Measurements from ENCODE around the gene PDK2.

Gene PDK2

DNA sequence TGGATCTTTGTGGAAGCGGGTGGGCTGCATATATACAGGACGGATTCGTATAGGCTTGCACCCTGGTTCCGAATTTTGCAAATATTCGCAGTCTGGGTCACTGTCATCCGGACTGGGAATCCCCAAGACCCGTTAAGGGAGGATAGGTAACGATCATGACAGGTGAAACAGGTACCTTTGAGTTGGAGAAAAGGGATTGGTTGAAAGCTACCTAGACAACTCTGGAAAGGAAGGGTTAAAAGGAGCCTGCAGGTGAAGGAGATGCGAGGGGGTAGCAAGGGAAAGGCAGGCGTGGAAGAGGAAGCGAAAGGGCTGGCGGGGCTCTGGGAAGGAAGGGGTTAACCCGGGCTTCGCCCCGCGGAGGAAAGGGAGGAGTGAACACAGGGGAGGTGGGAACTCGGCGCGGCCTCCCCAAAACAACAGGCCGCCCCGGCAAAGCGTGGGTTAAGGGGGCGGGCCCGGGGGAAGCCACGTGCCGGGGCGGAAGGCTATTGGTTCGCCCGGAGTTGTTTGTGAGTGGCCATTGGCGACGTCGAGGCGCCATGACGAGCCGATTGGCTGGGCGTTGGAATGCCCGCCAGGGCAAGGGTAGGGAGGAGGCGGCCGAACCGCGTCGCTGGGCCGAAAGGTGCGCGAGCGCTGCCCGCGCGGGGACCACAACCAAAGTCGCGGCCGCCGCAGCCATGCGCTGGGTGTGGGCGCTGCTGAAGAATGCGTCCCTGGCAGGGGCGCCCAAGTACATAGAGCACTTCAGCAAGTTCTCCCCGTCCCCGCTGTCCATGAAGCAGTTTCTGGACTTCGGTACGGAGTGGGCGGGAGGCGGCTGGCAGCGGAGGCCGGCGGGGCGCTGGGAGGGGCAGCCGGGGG lies at the start of gene PDK2:
Gene PDK2 (plus strand): TSS at position 599 of the 867 bp plus-strand sequence. CDS start 85 bp downstream, at position 684.
- in situ Hi-C loops (cut with MboI; ENCODE audit: low sequenced_read_pairs), result no loop called here

DNA sequence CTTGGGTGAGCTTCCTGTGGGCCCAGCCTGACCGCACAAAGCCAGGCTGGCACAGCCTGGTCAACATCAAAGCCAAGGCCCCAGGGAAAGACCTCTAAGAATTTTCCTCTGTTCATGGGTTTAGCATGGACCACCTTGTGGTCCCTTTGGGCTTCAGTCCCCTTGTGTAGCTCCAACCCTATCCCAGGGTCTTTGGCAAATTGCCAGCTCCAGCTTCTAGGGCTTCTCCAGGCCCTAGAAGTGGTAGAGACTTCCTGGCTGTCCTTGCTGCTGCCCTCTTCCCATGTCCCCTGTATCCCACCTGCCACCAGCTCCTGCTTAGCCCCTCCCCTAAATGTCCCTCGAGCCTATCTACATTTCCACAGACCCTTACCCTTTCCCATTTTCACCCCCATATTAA lies 49.0 kb upstream of the PDK2 start:
- in situ Hi-C loops (cut with MboI; ENCODE audit: low sequenced_read_pairs), result no loop called here

DNA sequence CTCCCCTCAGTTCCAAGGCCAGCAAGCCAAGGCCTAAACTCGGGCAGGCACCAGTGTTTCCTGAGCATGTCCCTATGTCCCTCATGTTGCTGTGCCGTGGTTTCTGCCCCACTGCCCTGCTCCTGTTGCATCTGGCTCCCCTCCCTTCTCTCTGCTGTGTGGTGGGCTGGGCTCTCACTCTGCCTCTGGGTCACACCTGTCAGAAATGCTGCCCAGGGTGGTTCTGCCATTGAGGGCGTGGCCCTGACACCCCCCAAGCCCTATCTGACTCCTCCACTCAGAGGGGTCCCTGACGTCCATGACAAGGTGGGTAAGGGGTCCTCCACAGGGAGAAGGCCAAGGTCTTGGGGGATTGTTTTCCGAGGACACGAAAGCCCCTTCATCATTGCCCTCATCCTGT lies 48.5 kb upstream of the PDK2 start:
- in situ Hi-C loops (cut with MboI; ENCODE audit: low sequenced_read_pairs), result no loop called here

DNA sequence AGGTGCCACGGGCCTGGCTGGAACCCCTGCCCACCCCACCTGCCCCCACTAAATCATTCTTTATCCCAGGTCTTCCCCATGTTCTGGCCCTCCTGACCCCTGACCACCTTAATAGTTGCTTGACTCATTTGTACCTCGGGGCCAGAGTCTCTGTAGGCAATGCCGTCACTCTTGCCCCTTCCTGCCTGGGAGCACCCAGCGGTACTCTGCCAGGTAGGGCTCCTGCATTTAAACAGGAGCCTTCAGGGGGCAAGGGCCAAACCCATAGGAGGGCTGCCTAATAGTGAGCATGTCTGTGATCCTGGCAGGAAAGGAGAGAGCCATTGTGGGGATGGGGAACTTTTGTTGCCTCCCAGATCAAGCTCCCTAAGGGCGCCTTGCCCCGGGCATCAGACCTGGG lies 48.1 kb upstream of the PDK2 start:
- in situ Hi-C loops (cut with MboI; ENCODE audit: low sequenced_read_pairs), result no loop called here

DNA sequence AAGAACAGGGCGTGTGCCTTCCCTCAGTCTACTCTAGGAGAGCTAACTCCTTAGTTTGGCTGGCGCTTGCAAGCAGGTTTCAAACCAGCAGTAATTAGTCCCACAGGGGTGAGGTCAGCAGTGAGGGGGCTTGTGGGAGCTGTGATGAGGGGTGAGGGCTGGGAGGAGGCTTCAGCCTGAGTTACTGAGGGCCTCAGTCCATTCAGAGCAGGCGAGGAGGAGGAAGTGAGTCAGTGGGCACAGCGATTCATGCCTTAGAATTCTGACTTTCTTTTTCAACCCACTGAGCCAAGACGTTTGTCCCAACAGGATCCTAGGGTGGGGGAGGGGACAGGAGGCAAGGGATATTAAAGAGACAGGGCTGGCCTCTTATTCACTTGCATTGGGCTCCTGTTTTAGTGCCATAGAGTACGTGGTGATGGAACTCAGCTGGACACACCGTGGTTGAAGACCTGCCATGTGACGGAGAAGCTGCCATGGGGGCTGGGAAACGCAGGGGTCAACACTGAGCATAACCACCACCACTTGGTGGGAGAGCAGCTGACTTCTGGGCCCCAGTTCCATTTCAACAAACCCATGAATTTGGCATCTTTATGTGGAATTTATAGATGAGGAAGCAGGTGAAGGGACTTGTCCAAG lies 47.5 kb upstream of the PDK2 start:
- in situ Hi-C loops (cut with MboI; ENCODE audit: low sequenced_read_pairs), result no loop called here

DNA sequence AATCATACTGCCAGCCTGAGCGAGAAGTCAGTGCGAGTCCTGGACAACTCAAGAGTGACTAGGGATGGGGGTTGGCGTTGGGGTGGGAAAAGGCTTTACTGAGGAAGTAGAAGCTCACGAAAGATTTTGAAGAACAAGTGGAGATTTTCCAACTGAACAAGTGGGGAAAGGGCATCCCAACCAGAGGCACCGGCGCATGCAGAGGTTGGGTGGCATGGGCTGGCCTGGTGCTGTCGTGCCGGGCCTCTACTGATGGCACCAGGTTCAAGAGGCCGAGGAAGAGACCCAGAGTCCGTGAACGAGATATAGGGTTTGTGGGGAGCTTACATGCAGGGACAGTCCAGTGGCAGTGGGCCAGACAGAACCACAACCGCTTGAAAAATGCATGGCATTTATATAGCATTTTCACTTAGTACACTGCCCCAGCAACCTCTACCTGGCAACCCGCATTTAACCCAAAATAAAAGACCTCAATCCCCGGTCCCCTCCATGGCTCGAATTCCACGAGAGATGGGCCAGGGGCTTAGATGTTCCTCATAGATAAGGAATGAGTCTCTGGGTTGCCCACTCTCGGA lies 46.9 kb upstream of the PDK2 start:
- in situ Hi-C loops (cut with MboI; ENCODE audit: low sequenced_read_pairs), result no loop called here

DNA sequence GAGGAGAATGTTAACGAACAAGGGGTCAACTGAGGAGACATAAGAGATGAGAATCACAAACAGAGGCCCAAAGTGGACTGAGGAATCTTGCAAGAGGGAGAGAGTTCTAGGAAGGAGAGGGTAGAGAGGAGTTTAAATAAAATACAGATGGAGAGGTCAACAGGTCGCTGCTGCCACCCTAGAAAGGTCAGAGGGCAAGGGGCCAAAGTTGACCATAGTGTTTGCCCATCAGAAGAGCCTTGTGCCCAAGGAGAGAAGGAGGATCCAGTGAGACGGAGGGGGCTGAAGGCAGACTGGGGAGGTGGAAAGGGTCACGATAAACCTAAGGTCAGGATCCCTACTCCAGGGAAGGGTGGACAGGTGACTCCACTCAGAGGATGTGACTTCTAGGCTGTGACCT lies 46.2 kb upstream of the PDK2 start:
- in situ Hi-C loops (cut with MboI; ENCODE audit: low sequenced_read_pairs), result no loop called here

DNA sequence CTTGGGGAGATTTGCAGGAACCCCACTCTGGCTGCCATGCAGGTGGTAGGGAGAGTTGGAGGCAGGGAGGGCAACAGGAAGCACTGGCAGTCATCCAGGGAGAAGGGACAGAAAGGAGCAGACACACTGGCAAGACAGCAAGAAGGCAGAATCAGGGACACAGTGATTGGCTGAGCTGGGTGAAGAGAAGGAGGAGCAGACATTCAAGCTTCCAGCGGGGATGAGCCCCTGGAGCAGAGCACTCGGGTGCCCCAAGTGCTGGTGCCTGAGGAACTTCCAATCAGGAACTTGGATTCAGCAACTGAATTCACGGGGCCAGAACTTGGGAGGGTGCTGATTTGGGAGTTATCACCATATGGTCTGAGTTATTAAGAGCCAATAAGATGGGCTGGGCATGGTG lies 45.5 kb upstream of the PDK2 start:
- in situ Hi-C loops (cut with MboI; ENCODE audit: low sequenced_read_pairs), result no loop called here

DNA sequence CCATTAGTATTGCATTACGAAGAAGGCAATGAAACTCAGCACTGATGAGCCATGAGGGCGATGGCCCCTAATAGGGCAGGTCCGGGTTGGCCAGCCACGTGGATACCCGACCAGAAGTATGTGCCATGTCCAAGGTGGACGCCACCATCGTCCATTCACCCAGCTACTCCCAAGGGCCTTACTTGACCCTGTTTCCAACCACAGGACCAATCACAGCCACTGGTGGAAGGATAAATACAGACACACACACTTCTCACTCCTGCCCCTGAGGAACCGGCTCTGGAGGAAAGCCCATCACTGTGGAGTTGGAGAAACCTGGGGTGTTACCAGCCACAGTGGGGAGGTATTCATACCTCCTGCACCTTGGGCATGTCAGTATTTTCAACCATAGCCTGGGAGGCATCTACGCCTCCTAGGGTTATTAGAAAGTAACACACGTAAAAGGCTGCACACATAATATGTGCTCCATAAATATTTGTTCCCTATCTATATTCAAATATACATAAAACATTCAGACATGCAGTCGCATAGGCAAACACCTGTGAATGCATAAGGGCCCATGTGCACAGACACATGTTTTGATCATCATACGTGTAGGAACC lies 44.6 kb upstream of the PDK2 start:
- in situ Hi-C loops (cut with MboI; ENCODE audit: low sequenced_read_pairs), result no loop called here

DNA sequence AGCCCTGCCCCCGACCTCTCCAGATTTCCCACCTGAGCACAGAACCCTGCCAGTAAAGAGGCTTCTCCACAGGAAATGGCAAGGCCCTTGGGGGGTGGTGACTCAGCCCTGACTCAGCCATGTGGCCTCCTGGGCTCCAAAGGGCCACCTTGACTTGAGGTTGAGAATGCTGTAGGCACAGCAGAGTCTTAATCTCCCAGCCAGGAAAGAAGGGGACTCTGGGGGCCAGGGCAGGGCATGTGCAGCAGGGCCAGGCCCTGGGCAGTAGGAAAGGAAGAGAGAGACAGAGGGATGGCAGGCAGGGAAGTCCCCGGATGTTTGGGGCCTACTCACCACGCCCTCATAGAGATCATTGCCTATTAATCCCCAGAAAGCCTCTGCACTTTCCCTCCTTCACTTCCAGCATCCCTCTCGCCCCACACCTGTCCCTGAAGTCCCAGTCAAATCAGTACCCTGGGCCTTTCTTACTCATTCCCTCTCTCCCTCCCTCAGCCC lies 44.0 kb upstream of the PDK2 start:
- in situ Hi-C loops (cut with MboI; ENCODE audit: low sequenced_read_pairs), result no loop called here

DNA sequence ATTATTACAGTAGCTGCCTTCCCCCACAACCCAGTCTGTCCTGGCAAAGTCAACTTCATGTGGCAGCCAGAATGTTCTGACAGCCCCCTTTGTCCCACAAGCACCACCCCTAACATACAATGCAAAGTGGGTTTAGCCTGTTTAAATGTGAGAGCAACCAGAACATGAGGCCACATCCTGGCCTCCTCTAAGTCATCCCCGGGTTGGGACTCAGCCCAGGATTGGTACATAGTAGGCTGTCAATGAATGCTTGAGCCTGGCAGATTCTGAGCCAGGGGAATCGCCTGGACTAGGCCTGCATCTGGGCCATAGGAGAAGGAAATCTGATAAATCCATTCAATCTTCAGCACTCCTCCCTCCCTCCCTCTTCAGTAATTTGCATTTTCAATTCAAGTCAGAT lies 43.5 kb upstream of the PDK2 start:
- in situ Hi-C loops (cut with MboI; ENCODE audit: low sequenced_read_pairs), result no loop called here

DNA sequence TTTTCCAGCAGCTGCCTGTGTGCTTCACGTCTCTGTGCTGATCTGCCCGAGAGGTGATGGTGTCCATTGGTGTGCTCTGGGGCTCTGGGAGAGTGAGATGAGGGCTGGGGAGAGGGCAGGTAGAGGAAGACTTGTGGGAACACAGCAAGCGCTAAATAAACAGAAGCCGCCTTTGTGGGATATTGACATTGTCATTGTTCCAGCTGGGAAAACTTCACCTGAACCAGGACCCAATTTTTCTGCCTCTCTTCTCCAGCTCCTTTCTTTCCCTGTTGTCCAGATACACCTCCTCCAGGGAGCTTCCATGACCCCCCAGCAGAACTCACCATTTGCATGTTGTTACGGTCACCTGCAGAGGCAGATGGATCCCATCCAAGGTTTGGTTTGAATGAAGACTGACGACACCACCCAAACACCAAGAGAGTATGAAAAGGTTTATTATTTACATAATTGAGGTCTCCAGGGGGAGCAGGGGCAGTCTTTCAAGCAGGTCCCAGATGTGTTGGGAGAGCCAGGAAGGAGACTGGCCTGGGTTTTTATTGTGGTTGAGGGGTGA lies 42.8 kb upstream of the PDK2 start:
- in situ Hi-C loops (cut with MboI; ENCODE audit: low sequenced_read_pairs), result no loop called here

DNA sequence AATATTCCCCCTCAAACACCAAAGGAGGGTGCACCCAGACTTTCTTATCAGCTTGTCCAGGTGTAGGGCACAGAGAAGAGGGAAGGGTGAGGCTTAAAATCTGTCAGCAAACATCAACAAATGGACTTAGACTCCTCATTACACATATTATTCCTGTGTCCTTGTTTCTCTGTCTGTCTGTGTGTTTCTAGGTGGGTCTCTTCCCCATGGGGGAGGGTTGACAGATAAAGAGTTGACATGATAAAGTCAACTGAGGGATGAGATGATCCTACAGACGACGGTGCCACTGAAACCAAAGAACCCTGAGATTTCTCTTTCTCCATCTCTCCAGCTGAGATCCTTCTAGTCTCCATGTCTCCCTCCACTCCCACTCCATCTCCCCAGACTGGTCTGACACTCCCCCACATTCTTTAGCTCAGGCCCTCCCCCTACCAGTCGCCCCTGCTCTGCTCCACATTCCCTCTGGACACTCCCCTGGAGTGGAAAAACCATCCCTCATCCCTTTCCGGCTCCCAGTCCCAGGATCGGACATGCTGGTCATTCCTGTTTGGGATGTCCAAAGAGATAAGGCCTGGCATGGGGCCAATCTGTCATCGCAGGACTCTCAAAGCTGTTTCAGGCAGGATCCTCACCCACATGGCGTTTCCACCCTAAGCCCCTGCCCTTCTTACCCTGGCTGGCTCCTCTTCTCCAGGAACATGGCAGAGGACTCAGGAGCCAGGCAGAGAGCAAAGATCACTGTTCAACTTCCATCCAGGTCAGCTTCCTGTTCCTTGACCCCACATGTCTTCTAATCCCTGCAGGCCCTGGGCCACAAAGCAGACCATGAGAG lies 42.1 kb upstream of the PDK2 start:
- in situ Hi-C loops (cut with MboI; ENCODE audit: low sequenced_read_pairs), result no loop called here

DNA sequence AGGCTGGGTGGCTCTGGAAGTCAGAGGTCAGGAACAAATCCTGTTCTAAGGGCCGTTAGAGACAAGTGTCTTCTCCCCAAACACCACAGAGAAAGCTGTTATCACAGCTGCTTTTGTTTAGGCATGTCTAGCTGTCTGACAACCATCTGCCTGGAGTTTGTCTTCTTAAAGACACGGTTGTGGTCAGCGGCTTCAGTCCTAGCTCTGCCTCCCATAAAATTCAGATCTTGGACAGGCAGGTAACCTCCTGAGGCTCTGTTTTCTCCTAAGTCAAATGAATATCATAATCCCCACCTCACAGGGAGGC lies 41.5 kb upstream of the PDK2 start:
- in situ Hi-C loops (cut with MboI; ENCODE audit: low sequenced_read_pairs), result no loop called here

DNA sequence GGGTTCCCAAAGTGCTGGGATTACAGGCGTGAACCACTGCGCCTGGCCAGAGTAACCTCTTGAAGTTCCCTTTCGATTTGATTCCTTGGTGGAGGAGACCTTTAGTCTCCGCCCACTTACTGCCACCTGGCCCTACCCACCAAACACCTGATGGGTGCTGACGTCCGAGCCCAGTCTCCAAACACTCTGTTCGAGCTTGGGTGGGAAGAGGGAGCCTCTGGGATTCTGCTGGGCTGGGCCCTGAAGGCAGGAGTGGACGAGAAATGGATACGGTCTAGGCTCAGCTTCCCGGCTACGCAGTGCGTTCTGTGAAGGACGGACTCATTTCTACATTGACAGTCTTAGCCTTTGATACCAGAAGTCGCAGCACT lies 40.1 kb upstream of the PDK2 start:
- in situ Hi-C loops (cut with MboI; ENCODE audit: low sequenced_read_pairs), result no loop called here

DNA sequence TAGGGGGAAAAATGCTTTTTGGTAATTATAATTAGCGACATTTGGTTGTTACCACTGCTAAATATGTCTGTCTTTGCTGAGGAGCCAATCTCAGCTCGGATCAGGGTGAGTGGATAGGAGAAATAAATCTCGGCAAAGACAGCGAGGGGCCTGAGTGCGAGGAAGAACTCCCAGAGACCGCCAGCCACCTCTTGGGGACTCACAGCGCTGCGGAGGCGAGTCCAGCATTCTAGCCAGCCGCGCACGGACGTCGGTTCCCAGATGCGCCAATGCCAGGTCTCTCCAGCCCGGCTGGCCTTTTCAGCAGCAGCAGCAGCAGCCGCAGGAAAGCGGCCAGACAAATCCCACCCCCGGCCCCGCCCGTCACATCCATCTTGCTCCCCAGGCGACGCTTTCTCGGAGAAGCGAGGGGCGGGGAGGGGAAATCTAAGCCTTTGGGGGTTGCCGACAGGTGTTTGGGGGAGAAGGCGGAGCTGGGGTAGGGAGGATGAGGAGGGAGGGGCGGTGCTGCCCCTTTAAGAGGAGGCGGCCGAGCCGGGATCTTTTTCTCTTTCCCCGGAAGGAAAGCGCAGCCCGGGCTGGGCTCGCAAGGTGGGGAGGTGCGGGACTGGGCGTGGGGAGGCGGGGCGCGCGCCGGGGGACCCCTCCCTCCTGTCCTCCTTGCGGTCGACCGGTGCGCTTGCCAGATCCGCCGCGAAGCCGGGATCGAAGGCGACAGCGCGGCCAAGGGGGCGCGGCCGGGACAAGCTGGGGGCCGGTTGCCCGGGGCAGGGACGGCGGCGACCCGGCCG lies 39.5 kb upstream of the PDK2 start, which contains the start of gene ITGA3:
Gene ITGA3 (plus strand): TSS at position 685 of the 791 bp plus-strand sequence. CDS start 330 bp downstream, outside the sequence.
- in situ Hi-C loops (cut with MboI; ENCODE audit: low sequenced_read_pairs), result no loop called here

DNA sequence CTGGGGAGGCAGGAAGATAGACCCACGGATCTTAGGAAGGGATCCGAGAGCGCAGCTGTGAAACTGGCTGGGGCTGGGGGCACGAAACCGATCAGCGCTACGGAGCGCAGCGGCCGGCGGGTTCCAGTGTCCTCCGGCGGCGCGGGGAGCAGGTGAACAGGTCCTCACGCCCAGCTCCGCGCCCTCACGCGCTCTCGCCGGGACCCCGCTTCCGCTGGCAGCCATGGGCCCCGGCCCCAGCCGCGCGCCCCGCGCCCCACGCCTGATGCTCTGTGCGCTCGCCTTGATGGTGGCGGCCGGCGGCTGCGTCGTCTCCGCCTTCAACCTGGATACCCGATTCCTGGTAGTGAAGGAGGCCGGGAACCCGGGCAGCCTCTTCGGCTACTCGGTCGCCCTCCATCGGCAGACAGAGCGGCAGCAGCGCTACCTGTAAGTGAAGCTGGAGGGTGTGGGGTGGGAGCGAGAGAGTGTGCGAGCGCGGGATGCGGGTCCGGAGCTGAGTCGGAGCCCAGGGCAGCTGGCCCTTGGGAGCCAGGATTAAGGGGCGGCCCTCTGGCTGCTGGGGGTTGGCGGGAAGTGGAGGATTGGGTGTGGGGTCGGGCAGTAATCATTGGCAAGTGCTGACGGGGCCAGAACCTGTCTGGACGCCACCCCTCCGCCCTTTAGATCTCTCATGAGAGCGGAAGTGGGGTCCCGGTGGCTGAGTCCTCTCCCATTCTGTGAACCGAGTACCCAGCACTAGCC lies 38.8 kb upstream of the PDK2 start:
- in situ Hi-C loops (cut with MboI; ENCODE audit: low sequenced_read_pairs), result no loop called here

DNA sequence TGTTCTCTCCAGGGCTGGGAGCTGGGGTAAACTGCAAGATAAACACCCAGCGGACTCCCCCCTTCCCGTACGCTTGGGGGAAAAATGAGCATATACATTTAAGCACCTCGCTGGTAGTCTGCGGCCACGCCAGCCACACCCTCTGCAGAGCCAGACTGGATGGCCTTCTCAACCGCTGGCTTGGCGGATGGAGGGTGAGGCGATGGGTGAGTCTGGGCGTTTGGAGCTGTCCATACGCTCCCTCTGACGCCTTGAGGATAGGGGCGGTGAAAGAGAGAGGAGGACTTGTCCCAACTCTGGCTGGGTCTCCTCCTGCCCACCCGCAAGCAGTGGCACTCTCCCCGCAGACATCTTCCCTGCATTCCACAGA lies 38.2 kb upstream of the PDK2 start:
- in situ Hi-C loops (cut with MboI; ENCODE audit: low sequenced_read_pairs), result no loop called here

DNA sequence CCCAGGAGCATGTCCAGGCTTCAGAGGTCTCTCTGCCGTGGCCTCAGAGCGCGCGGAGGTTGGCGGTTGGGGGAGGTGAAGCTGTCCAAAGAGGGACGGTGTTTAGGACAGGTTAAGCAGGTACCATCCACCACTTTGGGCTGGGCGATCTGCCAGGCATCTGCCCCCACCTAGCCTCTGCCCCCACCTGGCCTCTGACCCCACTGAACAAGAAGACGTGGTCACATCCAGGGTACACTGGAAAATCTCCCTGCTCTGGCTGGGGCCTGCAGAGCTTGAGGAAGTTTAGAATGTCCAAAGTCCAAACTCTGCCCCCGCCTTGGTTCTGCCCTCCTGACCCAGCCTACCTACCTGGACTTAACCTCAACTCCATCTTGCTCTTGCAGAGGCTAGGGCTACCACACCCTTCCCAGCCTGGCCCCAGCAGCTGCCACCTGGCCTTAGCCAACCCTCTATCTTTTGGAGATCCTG lies 37.6 kb upstream of the PDK2 start:
- in situ Hi-C loops (cut with MboI; ENCODE audit: low sequenced_read_pairs), result no loop called here

Measured in hTERT RPE-1 (cell line).